Activated naive CD8-positive, alpha-beta T cell (primary cell): ENCODE results near the gene SETD4.
"Not testable (repeated sequence)": the region's sequence is repeated elsewhere in the genome, so short reads cannot be mapped to it uniquely, and the experiment has no call there.

ENCODE experiments used
- H3K27ac Mint-ChIP-seq: one replicate; pipeline ENCODE4 v1.8.0; 2021; ENCODE audit warnings: mixed read lengths
- H3K27me3 Mint-ChIP-seq: one replicate; pipeline ENCODE4 v1.8.0; 2021; ENCODE audit warnings: mixed read lengths
- H3K36me3 Mint-ChIP-seq: one replicate; pipeline ENCODE4 v1.8.0; 2021; ENCODE audit warnings: mixed read lengths
- H3K4me1 Mint-ChIP-seq: one replicate; pipeline ENCODE4 v1.8.0; 2021; ENCODE audit warnings: low read depth, mixed read lengths
- H3K4me3 Mint-ChIP-seq: one replicate; pipeline ENCODE4 v1.8.0; 2021; ENCODE audit warnings: mild to moderate bottlenecking, mixed read lengths
- H3K9me3 Mint-ChIP-seq: one replicate; pipeline ENCODE4 v1.8.0; 2021; ENCODE audit warnings: low read depth, mixed read lengths

SETD4 gene

DNA sequence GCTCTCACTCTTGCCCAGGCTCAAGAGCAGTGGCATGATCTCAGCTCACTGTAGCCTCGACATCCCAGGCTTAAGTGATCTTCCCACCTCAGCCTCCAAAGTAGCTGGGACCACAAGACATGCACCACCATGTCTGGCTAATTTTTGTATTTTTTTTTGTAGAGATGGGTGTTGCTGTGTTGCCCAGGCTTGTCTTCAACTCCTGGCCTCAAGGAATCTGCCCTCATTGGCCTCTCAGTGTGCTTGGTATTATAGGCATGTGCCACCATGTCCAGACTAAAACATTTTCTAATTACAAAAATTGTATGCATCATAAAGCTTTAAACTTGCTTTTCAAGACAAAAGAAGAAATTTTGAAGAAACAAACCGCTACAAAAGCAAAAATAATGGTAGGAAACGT lies 29.6 kb upstream of the SETD4 start:
- H3K4me1 Mint-ChIP-seq, result no peaks in the 10 kb centered on the region
- H3K27me3 Mint-ChIP-seq, result no peaks in the 10 kb centered on the region
- H3K27ac Mint-ChIP-seq, result no peak overlapping the region
- H3K9me3 Mint-ChIP-seq, result peaks cover 6% of the 10 kb centered on the region
- no peak overlapping the region for H3K4me3 Mint-ChIP-seq
- peaks cover 6% of the 10 kb centered on the region for H3K36me3 Mint-ChIP-seq

DNA sequence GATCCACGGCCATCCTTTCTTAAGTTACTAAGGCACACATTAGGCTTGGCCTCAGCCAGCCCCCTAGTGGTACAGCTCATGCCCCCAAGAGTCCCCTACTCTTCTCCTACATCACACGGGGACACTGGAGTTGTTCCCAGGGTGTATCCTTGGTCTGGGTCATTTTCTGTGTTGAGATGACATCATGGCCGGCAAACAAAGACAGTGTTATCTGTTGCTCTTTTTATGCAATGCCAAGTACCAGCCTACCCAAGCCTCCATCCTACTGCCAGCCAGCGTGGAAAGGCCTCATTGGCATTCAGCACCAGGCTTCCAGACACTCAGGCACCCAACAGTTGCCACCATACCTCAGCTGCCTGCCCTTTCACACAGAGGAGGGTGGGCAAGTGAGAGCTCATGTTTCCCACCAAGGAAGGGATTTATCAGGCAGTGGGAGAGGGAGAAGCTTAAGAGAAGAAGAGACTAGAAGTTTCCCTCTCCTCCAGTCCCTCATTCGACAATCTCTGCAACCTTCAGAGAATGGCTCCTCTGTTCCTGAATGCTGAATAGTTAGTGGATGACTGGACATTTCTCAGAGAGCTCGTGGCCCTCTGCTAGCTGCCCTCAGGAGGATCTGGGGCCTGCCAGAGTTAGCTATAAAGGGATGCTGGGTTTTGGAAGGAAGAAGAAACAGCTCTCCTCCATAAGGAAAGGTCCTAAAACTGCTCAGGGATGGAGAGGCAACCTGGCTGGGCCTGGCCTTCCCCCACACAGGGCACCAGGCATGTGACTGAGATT lies 27.2 kb upstream of the SETD4 start:
- H3K27me3 Mint-ChIP-seq, result no peaks in the 10 kb centered on the region
- no peaks in the 10 kb centered on the region for H3K36me3 Mint-ChIP-seq
- no peaks in the 10 kb centered on the region for H3K9me3 Mint-ChIP-seq
- H3K4me3 Mint-ChIP-seq, result no peak overlapping the region
- H3K27ac Mint-ChIP-seq, result no peak overlapping the region
- H3K4me1 Mint-ChIP-seq, result no peaks in the 10 kb centered on the region

DNA sequence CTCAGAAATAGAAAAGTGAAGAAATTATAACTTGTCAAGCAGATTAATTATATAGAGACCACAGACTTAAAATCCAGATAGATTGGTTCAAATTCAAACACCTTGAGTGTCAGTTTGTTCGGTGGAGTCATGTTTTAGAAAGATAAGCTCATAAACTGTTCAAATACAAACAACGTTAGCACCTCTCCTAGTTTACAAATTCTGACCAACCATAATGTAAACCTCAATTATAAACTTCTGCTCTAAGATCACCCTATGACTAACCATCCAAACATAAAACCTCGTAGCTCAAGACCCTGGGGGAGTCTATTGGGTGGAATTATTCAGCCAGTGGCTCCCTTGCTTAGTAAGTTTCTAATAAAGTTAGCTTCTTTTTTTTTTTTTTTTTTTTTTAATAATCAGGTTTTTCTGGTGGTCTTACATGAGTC lies 21.9 kb upstream of the SETD4 start:
- peaks cover 16% of the 10 kb centered on the region for H3K4me1 Mint-ChIP-seq
- no peaks in the 10 kb centered on the region for H3K36me3 Mint-ChIP-seq
- H3K9me3 Mint-ChIP-seq, result no peaks in the 10 kb centered on the region
- no peak overlapping the region for H3K4me3 Mint-ChIP-seq
- no peak overlapping the region for H3K27ac Mint-ChIP-seq
- no peaks in the 10 kb centered on the region for H3K27me3 Mint-ChIP-seq

DNA sequence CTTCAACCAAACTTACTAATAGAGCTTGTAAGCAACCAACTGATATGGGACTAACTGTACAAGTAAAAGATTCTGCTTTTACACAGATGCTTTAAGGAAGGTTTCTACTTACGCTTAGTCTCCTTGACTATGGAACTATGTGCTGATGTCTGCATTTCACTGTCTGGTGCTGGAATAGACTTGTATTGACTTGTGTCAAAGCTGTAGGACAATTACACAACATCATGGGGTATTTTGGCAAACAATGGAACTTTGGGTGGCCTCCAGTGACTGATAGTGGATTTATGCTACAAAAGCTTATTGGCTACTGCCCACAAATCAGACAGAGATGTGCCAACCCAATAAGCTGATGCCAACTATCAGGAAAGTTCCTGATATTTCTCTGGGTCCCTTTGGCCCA lies 20.1 kb upstream of the SETD4 start:
- Mint-ChIP-seq H3K27ac (no peak overlapping the region), H3K36me3 (no peaks in the 10 kb centered on the region), H3K27me3 (no peaks in the 10 kb centered on the region), H3K4me3 (no peak overlapping the region), H3K9me3 (no peaks in the 10 kb centered on the region), H3K4me1 (peaks cover 26% of the 10 kb centered on the region)

DNA sequence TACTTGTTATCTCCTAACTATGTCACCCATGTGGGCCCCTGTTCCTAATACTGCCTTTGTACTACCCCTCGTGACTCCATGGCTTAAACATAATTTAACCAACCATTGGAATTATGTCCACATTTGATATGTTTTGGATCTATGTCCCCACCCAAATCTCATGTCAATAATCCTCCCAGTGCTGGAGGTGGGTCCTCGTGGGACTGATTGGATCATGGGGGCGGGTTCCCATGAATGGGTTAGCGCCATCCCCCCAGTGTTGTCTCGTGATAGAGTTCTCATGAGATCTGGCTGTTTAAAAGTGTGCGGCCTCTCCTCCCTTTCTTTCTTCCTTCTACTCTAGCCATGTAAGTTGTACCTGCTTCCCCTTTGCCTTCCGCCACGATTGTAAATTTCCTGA lies 19.3 kb upstream of the SETD4 start:
- no peaks in the 10 kb centered on the region for H3K27me3 Mint-ChIP-seq
- peak overlapping the region; percentile 94 for H3K27ac Mint-ChIP-seq
- H3K4me3 Mint-ChIP-seq, result peak overlapping the region; percentile 77
- no peaks in the 10 kb centered on the region for H3K9me3 Mint-ChIP-seq
- H3K4me1 Mint-ChIP-seq, result peaks cover 26% of the 10 kb centered on the region
- H3K36me3 Mint-ChIP-seq, result no peaks in the 10 kb centered on the region

DNA sequence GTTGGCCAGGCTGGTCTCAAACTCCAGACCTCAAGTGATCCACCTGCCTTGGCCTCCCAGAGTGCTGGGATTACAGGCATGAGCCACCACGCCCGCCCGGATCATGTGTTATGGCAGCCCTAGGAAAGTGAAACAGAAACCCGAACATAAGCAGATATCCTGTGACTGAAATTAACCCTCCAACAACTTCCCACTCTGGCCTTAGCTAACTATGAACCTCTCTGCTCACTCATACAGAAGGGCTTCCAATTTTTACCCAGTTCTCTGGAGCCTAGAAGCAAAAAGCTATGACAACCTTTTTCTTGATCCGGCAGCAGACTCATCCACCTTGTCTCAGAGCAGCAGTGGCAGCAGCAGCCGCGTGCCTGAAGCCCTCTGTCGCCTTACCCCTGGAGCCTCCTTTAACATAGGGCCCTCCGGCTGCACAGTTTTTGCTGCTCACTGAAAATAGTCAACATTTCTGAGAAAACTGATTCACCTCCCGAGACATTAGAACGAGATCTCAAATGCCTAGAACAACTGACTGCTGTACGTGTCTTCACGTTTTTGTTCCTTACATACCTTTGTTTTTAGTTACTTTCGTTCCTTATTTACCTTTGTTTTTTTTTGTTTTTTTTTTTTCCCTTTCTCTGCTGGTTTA lies 18.8 kb upstream of the SETD4 start:
- Mint-ChIP-seq H3K9me3 (no peaks in the 10 kb centered on the region), H3K4me3 (peak overlapping the region; percentile 77), H3K27ac (peak overlapping the region; percentile 94), H3K27me3 (no peaks in the 10 kb centered on the region), H3K36me3 (no peaks in the 10 kb centered on the region), H3K4me1 (peaks cover 26% of the 10 kb centered on the region)

DNA sequence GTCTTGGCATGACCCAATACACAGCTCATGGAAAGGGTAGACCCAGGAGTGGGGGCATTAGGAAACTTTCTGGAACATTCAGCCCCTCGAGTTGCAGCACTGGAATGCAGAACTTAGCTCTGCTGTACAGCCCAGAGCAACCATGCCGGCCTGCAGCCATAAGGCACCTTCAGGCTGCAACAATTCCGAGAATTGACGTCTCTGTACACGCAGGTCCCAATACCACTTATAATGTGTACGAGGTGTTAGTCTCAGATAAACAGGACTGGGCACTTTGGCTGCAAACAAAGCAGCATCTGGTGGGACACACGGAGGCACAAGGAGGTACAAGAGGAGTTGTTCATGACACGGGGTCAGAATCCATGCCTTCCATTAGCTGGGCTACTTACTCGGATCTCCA lies 17.4 kb upstream of the SETD4 start:
- Mint-ChIP-seq H3K27me3 (no peaks in the 10 kb centered on the region), H3K4me3 (no peak overlapping the region), H3K4me1 (peaks cover 33% of the 10 kb centered on the region), H3K9me3 (no peaks in the 10 kb centered on the region), H3K36me3 (no peaks in the 10 kb centered on the region), H3K27ac (no peak overlapping the region)

DNA sequence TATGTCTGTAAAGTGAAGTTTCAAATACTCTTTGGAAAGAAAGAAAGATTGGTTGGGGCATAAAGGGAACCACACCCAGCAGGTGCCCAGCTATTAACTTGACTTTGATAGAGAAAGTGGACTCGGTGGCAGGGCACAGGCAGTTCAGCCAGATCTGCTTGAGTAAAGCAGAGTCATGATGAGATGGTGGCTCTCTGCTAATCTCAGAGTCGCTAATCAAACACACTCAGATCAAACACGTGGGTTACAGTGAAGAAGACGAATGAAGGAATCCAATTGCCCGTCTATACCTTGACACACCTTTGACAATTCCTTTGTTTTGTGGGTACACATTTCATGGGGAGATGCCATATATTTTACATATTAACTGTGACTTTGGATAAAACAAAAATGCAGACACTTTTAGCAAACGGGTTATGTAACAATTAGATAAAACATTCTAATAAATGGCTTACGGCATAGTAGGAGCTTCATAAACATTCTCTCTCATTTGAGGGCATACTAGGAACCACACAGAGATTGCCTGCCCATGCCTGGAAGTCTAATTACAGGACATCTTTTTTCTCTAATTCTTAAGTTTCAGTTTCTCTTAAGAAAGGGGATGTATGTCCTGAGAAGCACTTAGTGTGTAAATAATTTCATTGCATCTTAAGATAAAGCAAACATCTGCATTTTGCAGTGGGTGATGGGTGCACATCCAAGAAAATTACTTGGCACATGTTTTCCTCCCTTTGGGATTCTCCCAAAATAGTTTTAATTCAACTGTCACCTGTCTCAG lies 16.7 kb upstream of the SETD4 start:
- Mint-ChIP-seq H3K4me1 (peaks cover 37% of the 10 kb centered on the region), H3K4me3 (no peak overlapping the region), H3K9me3 (no peaks in the 10 kb centered on the region), H3K27me3 (no peaks in the 10 kb centered on the region), H3K36me3 (peaks cover 3% of the 10 kb centered on the region), H3K27ac (peak overlapping the region; percentile 17)

DNA sequence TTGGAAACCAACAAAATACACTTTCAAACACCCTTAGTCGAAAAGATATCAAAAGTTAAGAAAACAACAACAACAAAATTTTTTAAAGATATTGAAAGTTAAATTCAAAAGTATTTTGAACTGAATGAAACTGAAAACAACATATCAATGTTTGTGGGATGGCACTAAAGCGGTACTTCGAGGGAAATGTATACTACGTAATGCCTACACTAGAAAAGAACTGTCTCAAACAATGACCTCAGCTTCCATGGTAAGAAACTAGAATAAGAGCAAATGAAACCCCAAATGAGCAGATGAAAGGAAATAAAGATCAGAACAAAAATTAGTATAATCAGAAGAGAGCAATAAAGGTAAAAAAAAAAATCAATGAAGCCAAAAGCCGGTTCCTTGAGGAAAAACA lies 15.6 kb upstream of the SETD4 start:
- no peaks in the 10 kb centered on the region for H3K27me3 Mint-ChIP-seq

DNA sequence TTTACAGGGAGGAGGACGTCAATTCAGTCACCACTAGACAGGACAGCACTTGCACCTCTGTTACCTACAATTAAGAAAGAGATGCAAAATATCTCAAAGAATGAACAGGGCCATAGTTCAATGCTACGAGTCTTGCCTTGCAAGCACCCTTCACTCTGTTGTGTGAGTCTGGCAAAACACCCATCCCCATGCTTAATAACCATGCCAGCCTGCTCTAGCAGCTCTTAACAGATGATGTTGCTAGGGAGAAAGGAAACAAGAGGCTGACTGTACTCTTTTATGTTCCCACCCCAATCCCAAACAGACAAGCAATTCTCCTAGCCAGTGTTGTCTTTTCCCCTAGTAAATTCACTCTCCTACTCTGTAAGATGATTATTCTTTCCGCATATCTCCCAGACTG lies 14.8 kb upstream of the SETD4 start:
- Mint-ChIP-seq H3K4me1 (peaks cover 55% of the 10 kb centered on the region), H3K9me3 (no peaks in the 10 kb centered on the region), H3K36me3 (peaks cover 8% of the 10 kb centered on the region), H3K4me3 (no peak overlapping the region), H3K27me3 (no peaks in the 10 kb centered on the region), H3K27ac (no peak overlapping the region)

More for the DNA sequence above, 15.6 kb upstream of the SETD4 start:
- H3K36me3 Mint-ChIP-seq, result peaks cover 8% of the 10 kb centered on the region
- peak overlapping the region; percentile 35 for H3K27ac Mint-ChIP-seq
- no peak overlapping the region for H3K4me3 Mint-ChIP-seq
- H3K4me1 Mint-ChIP-seq, result peaks cover 47% of the 10 kb centered on the region
- no peaks in the 10 kb centered on the region for H3K9me3 Mint-ChIP-seq

DNA sequence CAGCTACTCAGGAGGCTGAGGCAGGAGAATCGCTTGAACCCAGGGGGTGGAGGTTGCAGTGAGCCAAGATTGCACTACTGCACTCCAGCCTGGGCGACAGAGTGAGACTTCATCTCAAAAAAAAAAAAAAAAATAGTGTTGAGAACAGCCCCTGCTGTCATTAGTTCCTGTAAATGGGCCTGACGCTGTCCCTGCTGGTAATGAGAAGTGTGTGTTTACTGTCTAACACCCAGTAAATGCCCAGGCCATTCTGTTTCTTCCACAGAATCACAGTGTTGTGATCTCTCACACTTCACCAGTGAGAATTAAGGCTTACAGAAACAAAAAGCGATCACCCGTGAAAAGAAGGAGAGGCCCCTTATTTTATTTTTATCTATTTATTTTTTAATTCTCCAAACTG lies 13.6 kb upstream of the SETD4 start:
- not testable (repeated sequence) for H3K27me3 Mint-ChIP-seq, H3K9me3 Mint-ChIP-seq, H3K27ac Mint-ChIP-seq, H3K4me3 Mint-ChIP-seq
- Mint-ChIP-seq H3K36me3 (peaks cover 12% of the 10 kb centered on the region), H3K4me1 (peaks cover 48% of the 10 kb centered on the region)

DNA sequence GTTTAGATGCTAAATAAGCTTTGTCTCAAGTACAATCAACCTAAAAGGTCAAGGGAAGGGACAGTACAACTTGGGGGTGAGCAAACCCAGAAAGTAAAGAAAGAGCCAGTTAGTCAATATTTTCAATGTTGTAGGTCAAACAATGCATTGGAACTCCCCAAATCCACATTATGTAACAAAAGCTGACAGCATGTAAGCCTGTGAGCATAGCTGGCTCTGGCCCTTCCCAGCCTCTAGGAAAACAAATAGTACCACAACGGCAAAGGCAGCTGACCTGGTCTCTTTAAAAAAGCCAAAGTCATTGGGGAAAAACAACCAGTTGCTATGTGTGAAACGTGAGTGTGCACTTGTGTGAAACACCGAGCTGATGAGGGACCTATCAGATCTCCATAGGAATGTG lies 12.9 kb upstream of the SETD4 start:
- Mint-ChIP-seq H3K9me3 (peaks cover 9% of the 10 kb centered on the region), H3K27me3 (no peaks in the 10 kb centered on the region), H3K36me3 (peaks cover 15% of the 10 kb centered on the region), H3K4me1 (peaks cover 45% of the 10 kb centered on the region), H3K4me3 (no peak overlapping the region), H3K27ac (no peak overlapping the region)

DNA sequence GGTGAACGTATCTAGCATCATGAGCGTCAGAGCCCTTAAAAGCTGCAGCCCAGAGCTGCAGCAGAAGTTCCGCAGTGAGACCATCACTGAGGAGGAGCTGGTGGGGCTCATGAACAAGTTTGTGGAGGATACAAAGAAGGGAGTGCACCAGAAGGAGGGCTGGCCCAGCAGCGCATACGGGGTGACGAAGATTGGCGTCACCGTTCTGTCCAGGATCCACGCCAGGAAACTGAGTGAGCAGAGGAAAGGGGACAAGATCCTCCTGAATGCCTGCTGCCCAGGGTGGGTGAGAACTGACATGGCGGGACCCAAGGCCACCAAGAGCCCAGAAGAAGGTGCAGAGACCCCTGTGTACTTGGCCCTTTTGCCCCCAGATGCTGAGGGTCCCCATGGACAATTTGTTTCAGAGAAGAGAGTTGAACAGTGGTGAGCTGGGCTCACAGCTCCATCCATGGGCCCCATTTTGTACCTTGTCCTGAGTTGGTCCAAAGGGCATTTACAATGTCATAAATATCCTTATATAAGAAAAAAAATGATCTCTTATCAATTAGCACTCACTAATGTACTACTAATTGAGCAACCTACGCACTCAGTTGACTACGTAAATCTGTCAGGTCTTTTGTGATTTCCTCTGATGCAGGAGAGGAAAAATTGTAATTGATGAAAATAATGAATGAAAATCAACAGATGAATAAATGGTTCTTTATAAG lies 12.3 kb upstream of the SETD4 start:
- H3K4me3 Mint-ChIP-seq, result peak overlapping the region; percentile 82
- peaks cover 9% of the 10 kb centered on the region for H3K9me3 Mint-ChIP-seq

DNA sequence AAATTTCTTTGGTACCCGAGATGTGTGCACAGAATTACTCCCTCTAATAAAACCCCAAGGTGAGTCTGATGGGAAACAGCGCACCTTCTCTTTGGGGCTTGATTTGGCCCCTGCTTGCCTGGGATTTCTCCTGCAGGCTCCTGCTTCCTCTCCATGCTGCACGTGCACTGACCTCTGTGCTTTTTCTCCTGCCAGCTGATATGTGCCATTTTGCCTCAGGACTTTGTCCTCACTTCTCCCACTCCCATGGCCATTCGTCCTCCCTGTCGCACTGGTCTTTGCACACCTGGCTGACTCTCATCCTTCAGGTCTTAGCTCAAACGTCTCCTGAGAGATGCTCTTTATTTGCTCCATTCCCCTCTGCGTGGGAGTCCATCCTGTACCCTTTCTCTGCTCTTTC lies 10.7 kb upstream of the SETD4 start:
- Mint-ChIP-seq H3K27ac (peak overlapping the region; percentile 46), H3K36me3 (peaks cover 17% of the 10 kb centered on the region), H3K4me1 (peaks cover 39% of the 10 kb centered on the region), H3K9me3 (peaks cover 9% of the 10 kb centered on the region), H3K4me3 (peak overlapping the region; percentile 82), H3K27me3 (no peaks in the 10 kb centered on the region)

More for the DNA sequence above, 12.3 kb upstream of the SETD4 start:
- H3K4me1 Mint-ChIP-seq, result peaks cover 45% of the 10 kb centered on the region
- H3K27ac Mint-ChIP-seq, result no peak overlapping the region
- peaks cover 16% of the 10 kb centered on the region for H3K36me3 Mint-ChIP-seq
- H3K27me3 Mint-ChIP-seq, result no peaks in the 10 kb centered on the region
